Dendritic cell treated with granulocyte-macrophage colony-stimulating factor and Interleukin-4, amounts not matched to agents 40 ng/mL and 50 ng/mL, for 4 days (primary cell): ENCODE data around the gene FAM240A.

ENCODE experiments used
- H3K27ac Mint-ChIP-seq: one replicate; pipeline ENCODE4 v1.8.0; 2022; ENCODE audit warnings: mild to moderate bottlenecking, mixed read lengths
- H3K27me3 Mint-ChIP-seq: one replicate; pipeline ENCODE4 v1.8.0; 2022; ENCODE audit warnings: mild to moderate bottlenecking, mixed read lengths
- H3K36me3 Mint-ChIP-seq: one replicate; pipeline ENCODE4 v1.8.0; 2022; ENCODE audit warnings: low read depth, mixed read lengths
- H3K4me1 Mint-ChIP-seq: one replicate; pipeline ENCODE4 v1.8.0; 2022; ENCODE audit warnings: low read depth, mixed read lengths
- H3K4me3 Mint-ChIP-seq: one replicate; pipeline ENCODE4 v1.8.0; 2022; ENCODE audit warnings: mild to moderate bottlenecking, moderate library complexity, mixed read lengths
- H3K9me3 Mint-ChIP-seq: one replicate; pipeline ENCODE4 v1.8.0; 2022; ENCODE audit warnings: mixed read lengths
- intact Hi-C: fragments of 100-400 bp; cut with micrococcal nuclease; formaldehyde crosslinking; loops from one replicate; pipeline ENCODE4 v1.15.0; 2022

Gene FAM240A

DNA sequence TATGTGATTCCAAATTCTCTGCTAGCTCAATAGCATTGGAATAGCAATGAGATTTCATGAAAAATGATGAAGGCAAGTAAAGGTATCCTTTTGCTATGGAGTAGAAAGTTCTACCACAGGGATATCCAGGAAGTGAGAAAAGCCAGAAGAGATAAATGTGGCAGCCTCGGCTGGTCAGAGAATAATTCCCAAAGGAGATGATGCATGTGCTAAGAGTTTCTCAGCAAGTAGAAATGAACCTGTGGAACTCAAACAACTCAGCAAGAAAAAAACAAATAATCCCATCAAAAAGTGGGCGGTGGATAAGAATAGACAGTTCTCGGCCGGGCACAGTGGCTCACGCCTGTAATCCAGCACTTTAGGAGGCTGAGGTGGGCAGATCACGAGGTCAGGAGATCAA lies 42.9 kb downstream of the FAM240A start:
- H3K9me3 Mint-ChIP-seq = peaks cover 12% of the 10 kb centered on the region
- no peaks in the 10 kb centered on the region for H3K4me1 Mint-ChIP-seq
- H3K27ac Mint-ChIP-seq = no peak overlapping the region
- intact Hi-C loops = no loop called here
- no peak overlapping the region for H3K4me3 Mint-ChIP-seq
- peaks cover 19% of the 10 kb centered on the region for H3K27me3 Mint-ChIP-seq
- no peaks in the 10 kb centered on the region for H3K36me3 Mint-ChIP-seq

DNA sequence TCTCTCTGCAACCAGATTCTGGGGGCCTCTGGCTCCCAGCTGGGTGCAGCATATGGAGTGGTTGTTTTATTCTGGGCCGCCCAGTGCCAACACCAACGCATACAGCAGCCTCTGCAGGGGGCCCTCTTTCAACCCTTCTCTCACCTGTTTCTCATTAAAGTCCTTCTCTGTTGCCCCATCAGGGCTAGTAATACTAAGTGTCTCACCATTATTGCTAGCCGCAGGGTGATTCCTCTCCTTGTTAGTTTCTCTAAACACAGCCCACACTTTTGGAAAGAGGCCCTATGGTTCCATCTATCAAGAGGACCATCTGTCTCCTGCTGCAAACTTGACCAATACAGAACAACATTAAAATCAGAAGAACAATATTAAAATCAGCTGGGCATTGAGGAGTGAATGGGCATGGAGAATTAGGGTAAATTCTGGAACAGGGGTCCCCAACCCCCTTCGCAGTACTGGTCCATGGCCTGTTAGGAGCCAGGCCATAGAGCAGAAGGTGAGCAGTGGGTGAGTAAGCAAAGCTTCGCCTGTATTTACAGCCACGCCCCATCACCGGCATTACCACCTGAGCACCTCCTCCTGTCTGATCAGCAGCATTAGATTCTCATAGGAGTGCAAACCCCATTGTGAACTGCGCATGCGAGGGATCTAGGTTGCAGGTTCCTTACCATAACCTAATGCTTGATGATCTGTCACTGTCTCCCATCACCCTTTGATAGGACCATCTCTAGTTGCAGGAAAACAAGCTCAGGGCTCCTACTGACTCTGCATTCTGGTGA lies 44.6 kb downstream of the FAM240A start:
- H3K4me3 Mint-ChIP-seq = no peak overlapping the region
- H3K36me3 Mint-ChIP-seq = no peaks in the 10 kb centered on the region
- peaks cover 9% of the 10 kb centered on the region for H3K9me3 Mint-ChIP-seq
- intact Hi-C loops = no loop called here
- no peaks in the 10 kb centered on the region for H3K4me1 Mint-ChIP-seq
- H3K27ac Mint-ChIP-seq = no peak overlapping the region
- peaks cover 26% of the 10 kb centered on the region for H3K27me3 Mint-ChIP-seq

DNA sequence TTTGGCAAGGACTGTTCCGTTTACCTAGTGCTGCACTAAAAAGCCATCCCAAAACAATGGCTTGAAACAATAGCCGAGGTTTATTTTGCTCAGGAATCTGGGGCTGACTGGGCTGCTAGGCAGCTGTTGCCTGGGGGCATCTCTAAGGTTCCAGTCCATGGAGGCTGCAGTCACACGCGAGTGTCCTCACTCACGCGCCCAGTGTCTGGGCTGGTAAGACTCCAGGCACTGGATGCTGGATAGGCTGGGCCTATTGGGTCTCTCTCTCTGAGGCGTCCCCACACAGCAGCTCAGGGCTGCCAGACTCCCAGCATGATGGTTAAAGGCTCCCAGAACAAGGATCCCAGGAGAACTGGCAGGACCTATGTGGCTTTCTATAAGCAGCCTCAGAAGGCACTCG lies 47.0 kb downstream of the FAM240A start:
- H3K27ac Mint-ChIP-seq = no peak overlapping the region
- H3K27me3 Mint-ChIP-seq = peaks cover 37% of the 10 kb centered on the region
- no peak overlapping the region for H3K4me3 Mint-ChIP-seq
- no peaks in the 10 kb centered on the region for H3K36me3 Mint-ChIP-seq
- intact Hi-C loops = no loop called here
- H3K4me1 Mint-ChIP-seq = no peaks in the 10 kb centered on the region
- no peaks in the 10 kb centered on the region for H3K9me3 Mint-ChIP-seq

DNA sequence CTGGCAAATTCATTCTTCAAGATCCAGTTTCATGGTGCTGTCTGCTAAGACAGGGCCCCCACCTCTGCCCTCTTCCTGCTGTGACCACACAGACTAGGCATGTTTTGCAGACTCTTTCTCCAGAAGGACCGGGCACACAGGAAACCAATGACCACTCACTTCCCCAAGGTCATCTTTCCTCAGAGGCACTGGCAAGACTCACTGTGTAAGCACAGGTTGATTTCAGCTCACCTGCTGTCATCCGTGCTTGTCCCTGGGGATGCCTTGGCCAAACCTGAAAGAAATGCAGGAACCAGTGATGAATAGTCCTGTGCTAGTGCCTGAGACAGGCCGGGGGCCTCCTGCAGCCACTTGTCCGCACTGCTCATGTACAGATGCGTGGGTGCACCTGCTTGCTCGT lies 47.7 kb downstream of the FAM240A start:
- H3K27ac Mint-ChIP-seq = no peak overlapping the region
- intact Hi-C loops = no loop called here
- peaks cover 33% of the 10 kb centered on the region for H3K27me3 Mint-ChIP-seq
- H3K36me3 Mint-ChIP-seq = no peaks in the 10 kb centered on the region
- no peak overlapping the region for H3K4me3 Mint-ChIP-seq
- H3K9me3 Mint-ChIP-seq = no peaks in the 10 kb centered on the region
- H3K4me1 Mint-ChIP-seq = no peaks in the 10 kb centered on the region

DNA sequence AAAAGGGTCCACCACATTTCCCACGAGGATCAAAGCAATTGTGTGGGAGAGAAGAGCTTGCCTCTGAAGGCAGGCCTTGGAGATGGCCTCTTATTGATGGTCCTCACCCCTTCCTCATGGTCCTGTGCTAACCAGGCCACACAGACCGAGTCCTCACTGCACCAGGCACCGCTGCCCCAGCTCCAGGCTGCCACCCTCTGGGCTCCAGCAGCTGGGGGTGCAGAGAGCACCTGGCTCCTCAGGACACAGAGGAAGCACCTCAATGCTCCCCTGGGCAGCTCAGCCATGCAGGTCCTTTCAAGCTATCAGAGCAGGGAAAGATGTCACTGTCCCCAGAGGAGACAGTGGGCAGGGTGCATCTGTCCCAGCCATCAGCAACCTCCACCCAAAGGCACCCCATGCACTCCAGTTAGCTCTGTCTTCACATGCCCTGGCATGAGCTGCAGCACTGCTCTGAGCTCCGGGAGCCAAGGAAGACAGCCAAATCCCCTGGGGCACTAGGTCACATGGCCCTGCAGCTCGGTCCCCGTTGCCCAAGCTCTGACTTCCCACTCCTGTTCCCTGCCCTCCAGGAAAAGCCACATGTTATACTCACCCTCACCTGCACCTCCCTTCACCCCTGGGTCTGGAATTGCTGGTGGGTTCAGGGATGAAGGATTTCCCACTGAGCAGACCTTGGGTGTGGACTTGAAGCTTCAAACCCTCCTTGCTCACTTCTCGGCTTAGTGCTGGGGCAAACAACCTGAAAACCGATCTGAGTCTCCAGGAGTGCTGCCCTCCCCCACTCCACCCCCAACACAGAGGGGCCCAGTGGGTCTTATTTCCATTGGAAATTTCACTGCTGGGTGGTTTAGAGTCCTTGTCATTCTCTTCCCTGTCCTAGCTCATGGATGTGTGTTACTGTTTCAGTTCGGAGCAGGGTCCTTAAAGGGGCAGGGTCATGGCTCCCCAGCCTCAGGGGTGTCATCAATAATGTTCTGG lies 48.5 kb downstream of the FAM240A start:
- H3K27me3 Mint-ChIP-seq = peaks cover 25% of the 10 kb centered on the region
- no peaks in the 10 kb centered on the region for H3K4me1 Mint-ChIP-seq
- intact Hi-C loops = no loop called here
- no peaks in the 10 kb centered on the region for H3K9me3 Mint-ChIP-seq
- no peak overlapping the region for H3K4me3 Mint-ChIP-seq
- no peaks in the 10 kb centered on the region for H3K36me3 Mint-ChIP-seq
- no peak overlapping the region for H3K27ac Mint-ChIP-seq

DNA sequence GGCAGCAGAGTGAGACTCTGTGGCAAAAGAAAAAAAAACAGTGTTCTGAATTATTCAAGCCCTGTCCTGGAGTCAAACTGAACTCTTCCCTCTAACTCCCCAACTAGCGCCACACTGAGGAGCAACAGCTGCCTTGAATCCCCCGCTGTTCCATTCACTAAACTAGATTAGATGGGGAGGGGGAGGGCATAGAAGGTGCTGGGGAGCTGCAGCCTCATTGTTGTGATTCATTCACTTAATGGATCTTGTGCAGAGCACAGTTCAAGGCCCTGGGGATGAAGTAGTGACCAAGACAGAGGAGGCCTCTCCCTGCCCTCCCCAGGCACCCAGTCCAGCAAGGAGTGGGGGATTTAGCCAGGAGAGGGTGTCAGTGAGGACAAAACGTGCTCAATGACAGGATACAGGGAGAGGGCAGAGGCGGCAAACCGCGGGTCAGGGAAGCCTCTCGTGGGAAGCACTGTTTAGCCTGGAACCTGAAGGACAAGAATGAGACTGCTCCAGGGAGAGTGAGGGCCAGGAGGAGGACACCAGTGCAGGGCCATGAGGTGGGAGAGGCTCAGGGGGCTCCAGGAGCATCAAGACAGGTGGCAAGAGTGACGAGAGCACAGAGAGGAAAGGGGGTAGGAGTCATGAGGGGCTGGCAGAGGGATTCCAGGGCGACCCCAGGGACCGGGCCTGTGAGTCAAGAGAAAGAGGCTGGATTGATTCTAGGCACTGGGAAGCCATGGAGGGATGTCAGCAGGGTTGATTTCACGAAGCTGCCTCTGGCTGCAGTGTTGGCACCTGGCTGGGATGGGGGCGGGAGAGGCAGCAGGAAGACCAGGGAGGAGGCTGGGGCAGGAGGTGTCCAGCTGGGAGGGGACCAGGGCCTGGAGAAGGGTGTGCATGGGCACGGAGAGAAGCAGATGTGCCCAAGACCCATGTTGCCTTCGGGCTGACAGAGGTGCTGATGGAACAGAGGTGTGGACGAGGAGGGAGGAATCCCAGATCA lies 49.7 kb downstream of the FAM240A start:
- Mint-ChIP-seq H3K27ac (no peak overlapping the region), H3K36me3 (no peaks in the 10 kb centered on the region), H3K4me1 (no peaks in the 10 kb centered on the region), H3K9me3 (no peaks in the 10 kb centered on the region), H3K27me3 (peaks cover 25% of the 10 kb centered on the region), H3K4me3 (no peak overlapping the region)
- intact Hi-C loops = no loop called here

DNA sequence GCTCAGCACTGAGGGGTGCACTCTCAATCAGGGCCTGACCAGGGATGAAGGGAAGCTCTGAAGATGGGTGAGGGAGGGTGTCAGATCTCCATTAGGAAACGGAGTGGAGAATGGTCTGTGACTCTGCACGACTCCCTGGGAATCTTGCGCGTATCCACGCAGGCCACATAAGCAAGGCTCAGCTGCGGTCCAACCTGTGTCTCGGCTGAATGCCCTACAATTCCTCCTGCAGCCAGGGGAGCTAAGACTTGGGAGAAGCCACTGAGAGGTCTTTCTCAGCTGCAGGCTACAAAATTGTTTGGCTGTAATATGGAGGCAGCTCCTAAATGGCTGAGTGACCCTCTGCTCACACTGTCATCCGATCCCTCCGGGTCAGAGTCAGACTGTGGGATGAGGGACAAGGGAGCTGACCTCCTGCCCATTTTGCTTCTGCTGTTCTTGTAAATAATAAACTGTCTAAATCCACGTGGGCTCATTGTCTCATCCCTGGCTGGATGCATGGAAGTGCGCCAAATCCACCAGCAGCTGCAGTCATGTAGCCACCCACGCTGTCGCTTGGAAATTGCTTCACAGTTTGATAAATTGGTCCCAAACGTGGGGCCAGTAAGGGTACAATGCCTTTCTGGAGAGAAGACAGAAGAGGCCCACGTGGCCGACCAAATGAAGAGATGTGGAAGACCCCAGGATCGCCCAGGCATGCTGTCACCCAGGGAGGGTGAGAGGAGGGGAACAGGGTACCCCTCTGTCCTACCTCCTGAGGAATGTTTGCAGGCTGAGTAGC lies 50.6 kb downstream of the FAM240A start:
- H3K4me1 Mint-ChIP-seq = no peaks in the 10 kb centered on the region
- no peak overlapping the region for H3K4me3 Mint-ChIP-seq
- H3K27me3 Mint-ChIP-seq = peaks cover 25% of the 10 kb centered on the region
- H3K36me3 Mint-ChIP-seq = no peaks in the 10 kb centered on the region
- intact Hi-C loops = no loop called here
- H3K9me3 Mint-ChIP-seq = no peaks in the 10 kb centered on the region
- no peak overlapping the region for H3K27ac Mint-ChIP-seq

DNA sequence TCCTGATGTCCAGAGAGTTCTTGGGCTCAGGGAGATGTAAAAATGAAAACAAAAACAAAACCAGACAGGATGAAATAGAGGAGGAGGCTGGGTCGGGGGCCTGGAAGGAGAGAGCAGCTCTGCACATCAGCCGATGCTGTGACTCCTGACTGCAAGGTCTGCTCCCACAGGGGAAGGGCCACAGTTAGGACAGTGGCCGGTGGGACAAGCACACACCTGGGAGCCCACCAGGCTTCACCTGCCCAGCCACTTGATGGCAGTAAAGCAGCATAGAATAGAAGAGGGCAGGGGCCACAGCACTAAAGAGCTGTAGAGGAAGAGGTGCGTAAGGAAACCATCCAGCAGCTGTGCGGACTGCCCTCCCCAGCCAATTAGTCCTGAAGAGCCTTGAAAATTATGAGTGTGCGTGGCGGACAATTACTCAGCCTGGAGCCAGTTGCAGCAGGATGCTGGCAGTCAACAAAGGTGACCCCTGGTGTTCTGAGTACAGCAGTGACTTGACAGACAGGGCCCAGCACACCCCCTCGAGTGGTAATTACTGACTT lies 51.3 kb downstream of the FAM240A start:
- Mint-ChIP-seq H3K4me3 (no peak overlapping the region), H3K9me3 (no peaks in the 10 kb centered on the region), H3K27me3 (peaks cover 25% of the 10 kb centered on the region), H3K36me3 (no peaks in the 10 kb centered on the region), H3K27ac (no peak overlapping the region), H3K4me1 (no peaks in the 10 kb centered on the region)
- intact Hi-C loops = no loop called here

DNA sequence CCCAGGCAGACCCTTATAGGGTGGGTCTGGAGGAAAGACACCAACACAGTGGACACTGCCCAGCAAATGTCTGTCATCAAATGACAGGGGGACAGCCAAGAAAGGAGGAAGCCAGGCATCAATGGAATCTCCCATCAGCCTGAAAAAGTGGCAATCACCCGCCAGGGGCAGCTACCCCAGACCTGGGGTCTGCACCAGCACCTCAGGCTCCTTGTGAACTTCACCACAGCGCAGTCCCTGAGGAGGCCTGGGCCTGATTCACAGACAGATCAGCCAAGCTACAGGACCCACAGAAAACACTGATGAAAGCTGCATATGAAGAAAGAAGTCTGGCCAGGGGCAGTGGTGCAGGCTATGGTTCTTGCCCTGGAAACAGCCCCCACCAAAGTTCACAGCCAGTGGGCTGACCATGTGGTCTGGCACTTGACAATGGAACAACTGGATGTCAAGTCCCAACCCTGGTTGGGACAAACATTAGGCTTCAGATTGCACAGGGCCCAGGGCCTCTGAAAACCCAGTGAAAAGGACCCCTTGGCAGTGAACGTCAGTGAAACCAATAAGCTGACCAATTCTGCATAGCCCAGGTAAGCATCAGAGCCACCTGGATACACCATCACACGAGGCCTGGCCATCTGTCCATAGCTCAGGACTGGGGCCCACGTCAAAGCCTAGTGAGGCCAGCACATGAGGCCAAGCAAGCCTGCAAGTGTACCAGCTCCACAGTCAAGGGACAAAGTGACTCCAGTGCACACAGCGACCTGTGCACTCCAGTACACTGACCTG lies 52.1 kb downstream of the FAM240A start:
- Mint-ChIP-seq H3K4me3 (no peak overlapping the region), H3K27ac (no peak overlapping the region), H3K4me1 (no peaks in the 10 kb centered on the region), H3K9me3 (no peaks in the 10 kb centered on the region), H3K27me3 (peaks cover 25% of the 10 kb centered on the region), H3K36me3 (no peaks in the 10 kb centered on the region)
- intact Hi-C loops = no loop called here

DNA sequence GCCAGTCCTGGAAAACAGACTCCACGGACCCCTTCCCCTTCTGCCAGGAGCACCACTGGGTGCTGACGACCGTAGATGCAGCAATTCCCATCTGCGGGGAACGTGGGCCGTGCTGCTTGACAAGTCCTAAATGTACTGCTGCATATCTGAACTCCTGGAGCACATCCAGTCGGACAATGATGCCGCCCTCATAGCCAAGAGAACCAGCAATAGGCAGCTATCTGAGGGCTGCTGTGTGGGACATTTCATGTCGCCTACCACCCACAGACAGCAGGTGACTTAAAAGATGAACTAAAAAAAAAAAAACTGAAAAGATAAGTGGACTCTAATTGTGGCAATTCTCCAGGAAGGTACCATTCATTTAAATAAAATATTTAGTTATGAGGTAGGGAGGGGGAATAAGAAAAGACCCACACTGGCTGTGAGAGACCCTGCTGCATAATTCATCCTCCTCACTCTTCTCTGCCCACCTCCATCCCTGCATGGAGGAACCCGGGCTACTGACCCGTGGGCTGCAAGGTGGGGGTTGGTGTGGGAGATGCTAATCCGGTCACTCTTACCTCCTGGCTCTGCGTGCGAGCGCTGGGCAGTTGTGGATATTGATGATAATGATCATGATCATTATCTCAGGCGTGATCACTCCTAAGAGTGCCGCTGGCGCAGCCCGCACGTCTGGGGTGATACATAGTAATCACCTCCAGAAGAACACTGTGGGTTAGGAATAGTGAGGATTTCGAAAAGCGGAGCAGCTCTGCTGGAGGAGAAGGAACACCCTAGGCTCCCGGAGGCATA lies 52.8 kb downstream of the FAM240A start:
- H3K9me3 Mint-ChIP-seq = no peaks in the 10 kb centered on the region
- no peaks in the 10 kb centered on the region for H3K36me3 Mint-ChIP-seq
- intact Hi-C loops = no loop called here
- no peak overlapping the region for H3K27ac Mint-ChIP-seq
- no peak overlapping the region for H3K4me3 Mint-ChIP-seq
- H3K27me3 Mint-ChIP-seq = peaks cover 22% of the 10 kb centered on the region
- H3K4me1 Mint-ChIP-seq = no peaks in the 10 kb centered on the region

DNA sequence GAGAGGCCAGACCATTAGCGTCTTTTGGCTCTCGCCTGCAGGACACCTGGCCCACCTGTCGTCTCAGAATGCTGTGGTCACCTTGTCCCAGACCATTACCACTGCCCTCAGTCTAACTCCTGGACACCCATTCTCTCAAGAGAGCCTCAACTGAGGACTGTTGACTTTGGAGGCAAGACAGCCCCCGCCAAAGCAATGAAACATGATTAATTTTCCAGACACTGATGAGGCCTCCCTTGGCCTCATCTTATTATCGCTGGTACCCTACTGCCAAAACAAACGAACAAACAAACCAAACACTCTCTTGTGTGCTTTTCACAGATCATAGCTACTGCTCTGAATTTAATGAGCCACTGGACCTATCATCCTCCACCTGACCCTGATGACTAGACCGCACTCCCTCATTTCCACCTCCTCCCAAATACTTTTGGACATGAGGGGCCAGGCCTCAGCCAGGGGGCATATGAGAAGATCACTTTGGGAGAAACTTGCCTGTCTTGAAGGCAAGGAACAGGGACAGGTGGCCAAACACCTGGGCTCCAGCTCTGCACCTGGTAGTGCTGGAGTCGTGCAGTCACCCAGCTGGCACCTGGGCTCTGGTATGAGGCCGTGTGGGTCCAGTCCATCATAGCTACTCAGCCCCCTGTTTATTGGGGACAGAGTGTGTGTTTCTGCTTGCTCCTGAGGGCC lies 53.6 kb downstream of the FAM240A start:
- Mint-ChIP-seq H3K9me3 (no peaks in the 10 kb centered on the region), H3K27me3 (peaks cover 16% of the 10 kb centered on the region), H3K27ac (no peak overlapping the region), H3K36me3 (no peaks in the 10 kb centered on the region), H3K4me1 (no peaks in the 10 kb centered on the region), H3K4me3 (no peak overlapping the region)
- intact Hi-C loops = no loop called here
